ENCODE measurements around the gene ARHGAP24.
"Not testable (repeated sequence)": the region's sequence is repeated elsewhere in the genome, so short reads cannot be mapped to it uniquely, and the experiment has no call there.

ARHGAP24 gene

GRCh38 chr4:85913931-85914694 lies 439.2 kb downstream of the ARHGAP24 start:
- DNase-seq (ENCODE audit: low read depth in 2 of 2), result no peak

GRCh38 chr4:85915570-85915969 lies 440.6 kb downstream of the ARHGAP24 start:
- not testable (repeated sequence) for DNase-seq (ENCODE audit: low read depth in 2 of 2)

GRCh38 chr4:85919200-85919887 lies 444.4 kb downstream of the ARHGAP24 start:
- DNase-seq (ENCODE audit: low read depth in 2 of 2), result no peak

GRCh38 chr4:85925071-85925470 lies 450.1 kb downstream of the ARHGAP24 start:
- DNase-seq (ENCODE audit: low read depth in 2 of 2), result no peak

GRCh38 chr4:85928775-85929591 lies 454.0 kb downstream of the ARHGAP24 start:
- no peak for DNase-seq (ENCODE audit: low read depth in 2 of 2)

GRCh38 chr4:85929961-85930665 lies 455.2 kb downstream of the ARHGAP24 start:
- no peak for DNase-seq (ENCODE audit: low read depth in 2 of 2)

- no peak for DNase-seq (ENCODE audit: low read depth in 2 of 2)
These were observed 457.7 kb downstream of the ARHGAP24 start for GRCh38 chr4:85932500-85933290.

- DNase-seq (ENCODE audit: low read depth in 2 of 2), result no peak
These were observed 458.3 kb downstream of the ARHGAP24 start for GRCh38 chr4:85933291-85933640.

GRCh38 chr4:85937507-85937906 lies 462.6 kb downstream of the ARHGAP24 start:
- no peak for DNase-seq (ENCODE audit: low read depth in 2 of 2)

- DNase-seq (ENCODE audit: low read depth in 2 of 2), result no peak
These were observed 463.1 kb downstream of the ARHGAP24 start for GRCh38 chr4:85938062-85938461.

GRCh38 chr4:85938902-85939301 lies 464.0 kb downstream of the ARHGAP24 start:
- no peak for DNase-seq (ENCODE audit: low read depth in 2 of 2)

- DNase-seq (ENCODE audit: low read depth in 2 of 2), result no peak
These were observed 464.6 kb downstream of the ARHGAP24 start for GRCh38 chr4:85939595-85939994.

GRCh38 chr4:85940151-85940550 lies 465.2 kb downstream of the ARHGAP24 start:
- DNase-seq (ENCODE audit: low read depth in 2 of 2), result no peak

- DNase-seq (ENCODE audit: low read depth in 2 of 2), result no peak
These were observed 467.2 kb downstream of the ARHGAP24 start for GRCh38 chr4:85942107-85942506.

- no peak for DNase-seq (ENCODE audit: low read depth in 2 of 2)
These were observed 471.9 kb downstream of the ARHGAP24 start for GRCh38 chr4:85946821-85947220.

GRCh38 chr4:85951099-85951498 lies 476.1 kb downstream of the ARHGAP24 start:
- DNase-seq (ENCODE audit: low read depth in 2 of 2), result no peak

GRCh38 chr4:85952528-85952927 lies 477.6 kb downstream of the ARHGAP24 start:
- no peak for DNase-seq (ENCODE audit: low read depth in 2 of 2)

- no peak for DNase-seq (ENCODE audit: low read depth in 2 of 2)
These were observed 478.2 kb downstream of the ARHGAP24 start for GRCh38 chr4:85952972-85953650.

- DNase-seq (ENCODE audit: low read depth in 2 of 2), result no peak
These were observed 478.7 kb downstream of the ARHGAP24 start for GRCh38 chr4:85953651-85954018.

GRCh38 chr4:85955620-85956292 lies 480.8 kb downstream of the ARHGAP24 start:
- no peak for DNase-seq (ENCODE audit: low read depth in 2 of 2)

Data from stimulated activated CD4-positive, alpha-beta T cell treated with anti-CD3 and anti-CD28 coated beads, Interleukin-1b, Interleukin-23, amount 100 ng/mL, for 4 hours (primary cell).